ENCODE results near the gene TRMT1. TPM values are rescaled to one million over a fixed set of nuclear protein-coding genes. Genes with fewer than 3 reads are reported as not detected.

Gene TRMT1
- total RNA-seq, 1 experiment from 2014 or later, result 106 TPM

GRCh38 chr19:13118424-13119193 lies 2.1 kb upstream of the TRMT1 start (continued):
- TF ChIP-seq USF2 (CRISPR knock-in tag; IDR thresholded peaks at IDR 0.05) (peak; percentile 61), PRDM15 (CRISPR knock-in tag; IDR thresholded peaks at IDR 0.05) (no peak; the same call in 1 of the 2 replicates), TEAD1 (CRISPR knock-in tag; IDR thresholded peaks at IDR 0.05) (no peak), ERG (CRISPR knock-in tag; IDR thresholded peaks at IDR 0.05) (no peak), NFYB (CRISPR knock-in tag; conservative IDR thresholded peaks at IDR 0.05; ENCODE audit: low read depth) (no peak), ZMAT4 (CRISPR knock-in tag; IDR thresholded peaks at IDR 0.05) (no peak), ATF6 (CRISPR knock-in tag; IDR thresholded peaks at IDR 0.05) (no peak), FOXP4 (CRISPR knock-in tag; IDR thresholded peaks at IDR 0.05) (no peak), ESRRA (CRISPR knock-in tag; IDR thresholded peaks at IDR 0.05; ENCODE audit: borderline replicate concordance) (no peak), ZNF232 (CRISPR knock-in tag; IDR thresholded peaks at IDR 0.05) (no peak), ZNF423 (CRISPR knock-in tag; IDR thresholded peaks at IDR 0.05) (no peak), ZNF532 (CRISPR knock-in tag; IDR thresholded peaks at IDR 0.05; ENCODE audit: borderline replicate concordance) (no peak), ATF1 (CRISPR knock-in tag; IDR thresholded peaks at IDR 0.05) (no peak), ZBTB21 (CRISPR knock-in tag; IDR thresholded peaks at IDR 0.05; ENCODE audit: borderline replicate concordance) (no peak), ZNF317 (CRISPR knock-in tag; IDR thresholded peaks at IDR 0.05; ENCODE audit: borderline replicate concordance, low read depth) (no peak), ZNF219 (CRISPR knock-in tag; IDR thresholded peaks at IDR 0.05; ENCODE audit: borderline replicate concordance) (no peak), ETV6 (CRISPR knock-in tag; IDR thresholded peaks at IDR 0.05) (no peak), MYBL2 (CRISPR knock-in tag; IDR thresholded peaks at IDR 0.05) (0 out of 2 replicates have a peak, but pooled peaks have one; percentile 21), SP1 (CRISPR knock-in tag; conservative IDR thresholded peaks at IDR 0.05) (peak; percentile 83)

Data from WTC11 (cell line).